ENCODE data around the gene VPS35.
"Not testable (repeated sequence)": the region's sequence is repeated elsewhere in the genome, so short reads cannot be mapped to it uniquely, and the experiment has no call there.

The VPS35 gene

GRCh38 chr16:46713634-46714033 is 24.7 kb upstream of the VPS35 start:
- no peak for FAIRE-seq
- no peak for DNase-seq (ENCODE audit: insufficient read length, low spot score)

GRCh38 chr16:46712911-46713310 is 23.9 kb upstream of the VPS35 start:
- FAIRE-seq (no peak), DNase-seq (ENCODE audit: insufficient read length, low spot score) (no peak)

- no peak for DNase-seq (ENCODE audit: insufficient read length, low spot score)
- no peak for FAIRE-seq
Observed at GRCh38 chr16:46711106-46712058, 22.4 kb upstream of the VPS35 start.

GRCh38 chr16:46709469-46710005 is 20.6 kb upstream of the VPS35 start:
- FAIRE-seq (no peak), DNase-seq (ENCODE audit: insufficient read length, low spot score) (no peak)

- DNase-seq (ENCODE audit: insufficient read length, low spot score) (no peak), FAIRE-seq (no peak)
Observed at GRCh38 chr16:46706642-46707041, 17.7 kb upstream of the VPS35 start.

GRCh38 chr16:46702030-46702429 is 13.1 kb upstream of the VPS35 start:
- no peak for DNase-seq (ENCODE audit: insufficient read length, low spot score)
- FAIRE-seq = no peak

GRCh38 chr16:46701615-46702014 is 12.6 kb upstream of the VPS35 start:
- no peak for DNase-seq (ENCODE audit: insufficient read length, low spot score)
- FAIRE-seq = no peak

- DNase-seq (ENCODE audit: insufficient read length, low spot score) (no peak), FAIRE-seq (no peak)
Observed at GRCh38 chr16:46700048-46700447, 11.1 kb upstream of the VPS35 start.

GRCh38 chr16:46696957-46697356 is 8.0 kb upstream of the VPS35 start:
- no peak for FAIRE-seq
- no peak for DNase-seq (ENCODE audit: insufficient read length, low spot score)

- no peak for DNase-seq (ENCODE audit: insufficient read length, low spot score)
- FAIRE-seq = no peak
Observed at GRCh38 chr16:46695937-46696336, 7.0 kb upstream of the VPS35 start.

- no peak for FAIRE-seq
- no peak for DNase-seq (ENCODE audit: insufficient read length, low spot score)
Observed at GRCh38 chr16:46693598-46693997, 4.6 kb upstream of the VPS35 start.

GRCh38 chr16:46691726-46692125 is 2.7 kb upstream of the VPS35 start:
- FAIRE-seq (no peak), DNase-seq (ENCODE audit: insufficient read length, low spot score) (no peak)

GRCh38 chr16:46690281-46691178 is 1.6 kb upstream of the VPS35 start:
- DNase-seq (ENCODE audit: insufficient read length, low spot score) (no peak), FAIRE-seq (no peak)

- DNase-seq (ENCODE audit: insufficient read length, low spot score) (peak; percentile 94), FAIRE-seq (peak; percentile 31)
Observed at GRCh38 chr16:46689365-46690280, 645 bp upstream of the VPS35 start, which contains the start of gene ORC6. Gene ORC6, plus strand, starts transcription at chr16:46689659. Its CDS starts 47 bp downstream, at chr16:46689706.

GRCh38 chr16:46688101-46688653 is 801 bp downstream of the VPS35 start:
- FAIRE-seq (no peak), DNase-seq (ENCODE audit: insufficient read length, low spot score) (no peak)

GRCh38 chr16:46687486-46687885 is 1.5 kb downstream of the VPS35 start:
- FAIRE-seq (no peak), DNase-seq (ENCODE audit: insufficient read length, low spot score) (no peak)

- FAIRE-seq (no peak), DNase-seq (ENCODE audit: insufficient read length, low spot score) (no peak)
Observed at GRCh38 chr16:46686815-46687473, 2.0 kb downstream of the VPS35 start.

GRCh38 chr16:46681867-46682266 is 7.1 kb downstream of the VPS35 start:
- not testable (repeated sequence) for DNase-seq (ENCODE audit: insufficient read length, low spot score)

GRCh38 chr16:46677943-46678342 is 11.0 kb downstream of the VPS35 start:
- not testable (repeated sequence) for DNase-seq (ENCODE audit: insufficient read length, low spot score); FAIRE-seq

More at GRCh38 chr16:46681867-46682266, 7.1 kb downstream of the VPS35 start:
- not testable (repeated sequence) for FAIRE-seq

Measured in HTR-8/SVneo (cell line).